Activated T-helper 9 cell treated with anti-CD3 and anti-CD28 coated beads, Interleukin-2, amount 50 U/mL, for 16 hours (primary cell): Measurements from ENCODE around the gene CEP63.
"Not testable (repeated sequence)": the region's sequence is repeated elsewhere in the genome, so short reads cannot be mapped to it uniquely, and the experiment has no call there.

ENCODE experiments used
- DNase-seq: peaks from one replicate; pipeline ENCODE4 v3.0.0-alpha.2; 2020; ENCODE audit warnings: low read depth

Gene CEP63

DNA sequence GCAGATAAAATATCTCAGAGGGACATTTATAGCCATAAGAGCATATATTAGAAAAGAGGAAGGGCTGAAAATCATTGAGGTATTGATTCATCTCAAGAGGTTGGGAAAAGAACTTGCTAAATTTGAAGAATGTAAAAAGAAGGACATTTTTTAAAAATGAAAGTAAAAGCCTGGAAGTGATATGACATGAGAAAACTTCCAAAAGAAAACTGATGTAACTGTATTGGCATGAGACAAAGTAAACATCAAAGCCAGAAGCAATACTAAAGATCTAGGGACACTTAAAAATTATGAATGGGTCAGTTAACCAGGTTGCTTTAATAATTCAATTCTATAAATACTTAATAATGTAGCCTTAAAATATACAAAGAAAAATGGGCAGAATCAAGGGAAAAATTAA is 31.9 kb downstream of the CEP63 start:
- no peak for DNase-seq

DNA sequence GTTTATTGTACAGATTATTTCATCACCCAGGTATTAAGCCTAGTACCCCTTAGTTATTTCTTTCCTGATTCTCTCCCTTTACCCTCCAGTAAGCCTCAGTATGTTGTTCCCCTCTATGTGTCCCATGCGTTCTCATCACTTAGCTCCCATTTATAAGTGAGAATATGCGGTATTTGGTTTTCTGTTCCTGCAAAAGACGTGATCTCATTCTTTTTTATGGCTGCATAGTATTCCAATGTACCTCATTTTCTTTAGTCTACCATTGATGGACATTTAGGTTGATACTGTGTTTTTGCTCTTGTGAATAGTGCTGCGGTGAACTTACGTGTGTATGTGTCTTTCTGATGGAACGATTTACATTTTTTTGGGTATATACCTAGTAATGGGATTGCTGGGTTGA is 36.7 kb downstream of the CEP63 start:
- no peak for DNase-seq

DNA sequence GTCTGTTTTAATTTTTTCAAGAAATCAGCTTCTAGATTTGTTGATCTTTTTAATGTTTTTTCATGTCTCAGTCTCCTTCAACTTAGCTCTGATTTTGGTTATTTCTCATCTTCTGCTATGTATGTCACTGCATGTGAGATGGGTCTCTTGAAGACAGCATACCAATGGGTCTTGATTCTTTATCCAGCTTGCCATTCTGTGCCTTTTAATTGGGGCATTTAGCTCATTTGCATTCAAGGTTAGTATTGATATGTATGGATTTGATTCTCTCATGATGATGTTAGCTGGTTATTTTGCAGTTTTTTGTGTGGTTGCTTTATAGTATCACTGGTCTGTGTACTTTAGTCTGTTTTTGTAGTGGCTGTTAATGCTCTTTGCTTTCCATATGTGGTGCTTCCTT is 39.4 kb downstream of the CEP63 start:
- no peak for DNase-seq

DNA sequence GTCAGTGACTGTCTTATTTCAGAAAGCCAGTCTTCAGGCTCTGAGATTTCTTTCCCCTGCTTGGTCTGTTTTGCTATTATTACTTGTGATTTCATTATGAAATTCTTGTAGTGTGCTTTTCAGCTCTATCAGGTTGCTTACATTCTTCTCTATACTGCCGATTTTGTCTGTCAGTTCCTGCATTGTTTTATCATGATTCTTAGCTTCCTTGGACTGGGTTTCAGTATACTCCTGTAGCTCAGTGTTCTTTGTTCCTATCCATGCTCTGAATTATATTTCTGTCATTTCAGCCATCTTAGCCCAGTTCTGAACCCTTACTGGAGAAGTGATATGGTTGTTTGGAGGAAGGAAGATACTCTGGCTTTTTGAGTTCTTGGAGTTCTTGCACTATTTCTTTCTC is 40.5 kb downstream of the CEP63 start:
- no peak for DNase-seq

DNA sequence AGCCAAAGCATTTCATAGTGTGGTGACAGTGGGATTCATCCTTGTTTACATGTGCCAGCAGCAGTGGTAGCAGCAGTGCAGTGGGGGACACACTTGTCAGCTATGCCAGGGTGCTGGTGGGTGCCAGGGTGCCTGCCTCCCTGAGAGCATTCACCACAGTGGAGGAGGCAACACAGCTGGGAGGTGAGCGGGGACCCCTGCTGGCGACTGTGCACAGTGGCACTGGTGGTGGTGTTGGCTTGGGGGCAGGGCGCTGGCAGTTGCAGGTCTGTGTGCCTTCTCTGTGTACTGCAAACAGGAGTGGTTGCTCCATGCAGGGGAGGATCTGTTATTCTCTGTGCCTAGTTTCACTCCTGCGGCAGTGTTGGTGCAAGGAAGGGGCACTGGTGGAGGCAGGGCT is 41.2 kb downstream of the CEP63 start:
- no peak for DNase-seq

DNA sequence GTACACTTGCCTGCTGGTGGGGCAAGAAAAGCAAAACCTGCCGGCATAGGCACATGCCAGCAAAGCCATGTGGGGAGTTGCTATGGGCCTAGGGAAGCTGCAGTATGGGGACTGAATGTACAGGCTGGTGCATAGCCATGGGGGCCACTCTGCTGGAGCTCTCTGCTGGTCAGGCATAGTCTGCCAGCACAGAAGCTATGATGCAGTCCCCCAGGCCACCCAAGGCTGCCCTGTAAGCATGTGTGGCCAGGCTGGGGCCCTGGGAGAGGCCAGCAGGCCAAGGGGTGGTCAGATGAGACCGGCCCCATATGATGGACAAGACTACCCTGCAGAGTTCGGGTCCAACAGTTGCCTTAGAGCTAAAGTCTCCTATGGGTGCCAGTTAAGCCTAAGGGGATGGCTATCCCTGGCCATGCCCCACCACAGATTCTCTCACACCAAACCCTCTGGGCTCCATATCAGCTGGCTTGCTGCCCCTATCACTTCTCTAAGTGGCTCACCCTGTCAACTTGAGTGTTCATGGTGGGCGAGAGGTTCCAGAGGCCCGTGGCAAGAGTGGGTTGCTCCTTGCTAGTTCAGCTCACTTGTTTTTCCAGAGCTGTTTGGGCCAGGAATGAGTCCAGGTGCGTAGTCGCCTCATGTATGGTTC is 41.8 kb downstream of the CEP63 start:
- DNase-seq = no peak

DNA sequence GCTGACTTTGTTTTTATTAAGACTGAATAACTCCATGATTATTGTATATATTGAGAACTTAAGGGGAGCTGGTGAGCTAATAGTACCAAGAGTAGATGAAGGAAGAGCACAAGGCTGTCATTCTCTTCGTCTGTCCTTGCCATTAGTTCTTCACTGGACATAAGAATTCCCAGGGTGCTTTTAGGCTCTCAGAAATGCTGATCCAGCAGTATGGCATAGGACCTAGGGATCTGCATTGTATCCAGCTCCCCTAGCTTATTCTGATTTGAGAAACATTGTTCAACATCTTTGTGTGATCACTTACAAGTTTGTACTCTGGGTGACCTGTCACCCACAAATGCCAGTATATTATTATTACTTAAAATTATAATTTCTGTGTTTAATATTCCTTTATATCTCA is 47.6 kb downstream of the CEP63 start:
- no peak for DNase-seq

DNA sequence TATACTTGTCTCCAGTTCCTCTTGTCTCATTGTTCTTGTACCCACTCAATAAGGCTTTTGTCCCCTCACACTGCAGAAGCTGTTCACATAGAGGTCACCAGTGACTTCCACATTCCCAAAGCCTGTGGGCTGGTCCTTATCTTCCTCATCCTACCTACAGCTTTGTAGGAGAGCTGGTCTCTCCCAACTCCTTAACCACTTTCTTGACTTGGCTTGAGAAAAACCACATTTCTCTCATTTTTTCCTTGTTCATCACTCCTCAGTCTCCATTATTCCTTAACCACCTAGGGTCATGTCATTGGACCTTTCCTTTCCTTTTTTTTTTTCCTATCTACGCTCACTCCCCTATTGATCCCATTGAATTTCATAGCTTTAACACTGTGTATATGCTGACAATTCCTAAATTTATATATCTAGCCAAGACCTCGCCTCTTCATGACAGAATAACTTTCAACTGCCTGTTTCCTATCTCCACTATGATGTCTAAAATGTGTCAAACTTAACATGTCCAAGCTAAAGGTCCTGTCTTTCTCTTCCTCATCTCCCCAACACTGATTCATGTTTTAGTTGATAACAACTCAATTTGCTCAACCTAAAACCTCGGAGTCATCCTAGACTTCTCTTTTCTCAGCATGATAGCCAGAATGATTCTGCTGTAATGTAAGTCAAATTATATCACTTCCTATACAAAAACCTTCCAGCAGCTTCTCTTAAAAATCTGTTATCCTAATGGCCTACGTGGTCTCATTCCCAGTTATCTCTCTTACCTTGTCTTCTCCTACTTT is 49.5 kb downstream of the CEP63 start:
- no peak for DNase-seq

DNA sequence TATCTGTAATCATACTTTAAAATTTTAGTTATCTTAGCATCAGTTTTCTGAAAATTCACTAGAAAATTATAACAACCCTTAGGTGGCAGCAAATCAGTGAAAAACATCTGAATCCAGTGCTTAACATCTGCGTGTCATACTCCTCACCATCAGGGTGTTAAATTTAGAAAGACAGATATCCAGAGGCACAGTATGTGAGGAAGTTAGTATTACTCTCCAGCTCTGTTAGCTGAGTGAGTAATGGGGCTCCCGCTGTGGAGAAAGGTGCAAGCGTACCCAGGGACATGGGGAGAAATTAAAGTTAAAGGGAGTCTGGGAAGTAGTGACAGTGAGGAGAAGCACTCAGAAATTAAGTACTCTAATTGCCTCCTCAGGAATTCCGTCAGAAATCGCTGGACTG is 50.9 kb downstream of the CEP63 start:
- DNase-seq = no peak

DNA sequence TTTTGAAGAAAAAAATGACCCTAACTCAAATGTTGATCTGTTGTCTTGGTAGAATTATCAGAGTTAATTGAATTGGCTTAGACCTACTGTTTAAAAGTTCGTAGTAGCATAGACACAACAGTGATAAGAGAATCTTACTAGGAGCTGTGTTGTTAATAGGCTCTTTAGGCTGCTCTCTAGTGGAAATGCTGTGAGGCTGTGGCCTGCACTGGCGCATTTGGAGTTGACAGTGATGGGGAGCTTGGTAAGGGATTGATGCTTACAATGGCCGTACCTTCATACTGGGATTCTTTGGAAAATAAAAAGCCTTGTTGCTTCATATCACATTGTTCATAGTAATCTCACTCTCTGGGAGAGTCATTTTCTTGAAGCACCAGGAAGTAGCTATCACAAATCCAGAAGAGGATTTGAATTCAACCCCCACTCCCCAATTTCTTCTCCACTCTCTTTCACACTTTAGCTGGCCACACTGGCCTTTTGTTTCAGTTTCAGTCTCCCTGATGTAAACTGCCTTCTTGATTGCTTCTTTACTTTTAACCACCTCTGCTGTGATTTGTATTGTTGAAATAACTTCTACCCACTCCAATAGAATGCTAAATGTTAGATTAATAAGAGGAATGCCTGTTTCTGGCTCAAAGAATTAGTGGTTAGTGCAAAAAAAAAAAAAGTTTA is 56.6 kb downstream of the CEP63 start:
- no peak for DNase-seq

DNA sequence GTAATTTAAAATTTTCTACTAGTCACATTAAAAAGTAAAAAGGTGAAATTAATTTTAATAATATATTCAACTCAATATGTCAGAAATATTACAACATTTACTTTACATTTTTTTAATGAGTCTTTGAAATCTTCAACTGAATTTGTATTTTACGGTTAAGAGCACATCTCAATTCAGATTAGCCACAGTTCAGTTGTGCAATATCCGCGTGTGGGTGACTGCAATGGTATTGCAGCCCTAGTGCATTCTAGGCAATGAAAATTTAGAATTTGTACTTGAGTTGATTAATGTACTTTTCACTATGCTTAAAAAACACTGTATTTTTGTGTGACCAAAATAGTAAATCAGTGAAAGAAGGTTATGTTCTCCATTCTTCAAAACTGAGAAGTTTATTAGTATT is 57.3 kb downstream of the CEP63 start:
- no peak for DNase-seq

DNA sequence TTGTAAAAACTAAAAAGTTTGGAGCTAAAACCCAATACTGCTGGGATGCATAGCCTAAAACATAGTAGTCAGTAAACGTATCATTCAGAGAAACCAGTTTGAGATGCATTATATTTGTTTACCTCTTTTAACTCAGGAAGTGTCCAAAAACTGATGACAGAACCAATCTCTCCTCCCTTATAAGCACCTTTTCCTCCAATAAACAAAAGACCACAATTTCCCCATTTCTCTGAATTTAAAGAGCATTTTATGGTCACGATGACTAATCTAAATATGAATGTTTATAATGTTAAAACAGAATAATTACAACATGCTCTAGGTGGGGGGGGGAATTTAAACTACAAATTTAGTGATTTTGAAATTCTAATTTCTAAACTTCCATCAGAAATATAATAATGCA is 58.5 kb downstream of the CEP63 start:
- DNase-seq = no peak

DNA sequence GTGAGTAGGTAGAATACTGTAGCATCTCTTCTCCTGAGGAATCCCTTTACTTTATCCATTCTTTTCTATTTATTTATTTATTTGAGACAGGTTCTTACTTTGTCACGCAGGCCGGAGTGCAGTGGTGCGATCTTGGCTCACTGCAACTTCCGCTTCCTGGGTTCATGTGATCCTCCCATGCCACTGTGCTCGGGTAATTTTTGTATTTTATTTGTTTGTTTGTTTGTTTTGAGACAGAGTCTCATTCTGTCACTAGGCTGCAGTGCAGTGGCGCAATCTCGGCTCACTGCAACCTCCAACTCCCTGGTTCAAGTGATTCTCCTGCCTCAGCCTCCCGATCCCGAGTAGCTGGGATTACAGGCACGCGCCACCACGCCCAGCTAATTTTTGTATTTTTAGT is 58.9 kb downstream of the CEP63 start:
- not testable (repeated sequence) for DNase-seq

DNA sequence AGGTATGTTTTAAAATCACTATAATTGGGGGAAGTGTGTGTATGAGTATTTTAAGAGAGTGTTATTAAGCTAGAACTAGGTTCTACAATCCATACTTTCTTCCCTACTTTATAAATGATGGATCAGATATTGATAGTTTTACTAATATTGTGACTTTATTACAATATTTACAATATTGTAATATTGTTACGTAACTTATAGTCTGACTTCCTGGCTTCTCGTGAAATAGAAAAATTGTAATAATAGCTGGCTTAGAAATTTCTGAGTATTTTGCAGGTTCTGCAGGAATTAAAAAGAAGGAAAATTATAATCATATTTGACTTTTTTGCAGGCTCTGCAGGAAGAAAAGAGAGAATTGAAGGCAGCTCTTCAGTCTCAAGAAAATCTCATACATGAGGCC is 60.0 kb downstream of the CEP63 start:
- no peak for DNase-seq

DNA sequence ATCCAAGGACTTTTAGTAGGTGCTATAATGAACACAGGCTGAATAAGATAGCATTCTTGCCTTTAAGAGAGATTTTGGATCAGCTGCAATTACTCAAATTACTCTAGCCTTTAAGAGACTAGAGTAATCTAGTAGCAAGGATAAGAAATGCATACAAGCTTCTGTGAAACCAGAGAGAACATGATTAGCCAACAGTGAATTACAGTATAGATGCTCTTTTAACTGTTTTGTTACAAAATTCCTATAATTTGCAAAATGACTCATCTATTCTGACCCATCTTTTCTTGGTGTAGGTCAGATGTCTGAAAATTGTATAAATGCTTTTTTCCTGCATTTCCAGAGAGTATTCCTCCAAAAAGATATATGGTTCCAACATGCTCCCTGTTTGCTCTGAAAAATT is 66.9 kb downstream of the CEP63 start:
- DNase-seq = no peak

DNA sequence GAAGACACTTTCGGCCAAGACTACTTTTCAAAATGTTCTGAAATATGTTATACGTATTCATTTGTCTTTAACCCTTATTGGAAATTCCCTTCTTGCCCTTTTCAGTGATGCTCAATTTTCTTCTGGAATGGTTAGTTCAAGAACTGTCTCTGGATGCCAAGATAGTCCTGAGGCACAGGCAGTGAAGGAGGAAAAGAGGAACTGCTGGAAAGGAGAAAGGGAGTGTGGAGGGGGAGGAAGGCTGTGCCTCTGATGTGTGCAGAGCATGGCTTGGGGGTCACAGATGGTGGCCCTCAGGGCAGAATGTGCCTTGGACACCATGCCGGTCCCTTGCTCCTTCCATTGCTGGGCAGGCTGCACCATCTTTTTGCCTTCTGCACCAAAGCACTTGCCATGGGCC is 73.7 kb downstream of the CEP63 start:
- no peak for DNase-seq

DNA sequence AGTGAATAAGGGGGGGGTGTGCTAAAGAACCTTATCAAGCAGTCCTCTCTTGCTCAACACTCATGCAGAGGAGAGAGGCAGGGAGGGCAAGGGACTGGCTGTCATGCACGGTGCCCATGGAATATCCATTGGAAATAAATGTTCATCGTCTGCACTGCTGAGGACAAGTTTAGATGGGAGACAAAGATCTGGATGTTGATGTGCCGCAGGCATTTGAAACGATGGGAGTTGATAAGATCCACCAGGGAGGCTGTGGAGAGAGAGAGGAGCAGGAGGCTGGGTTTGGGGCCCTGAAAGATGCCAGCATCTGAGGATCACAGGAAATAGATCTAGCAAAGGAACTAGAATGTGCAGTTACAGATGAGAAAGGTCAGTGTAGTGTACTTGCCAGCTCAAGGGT is 76.2 kb downstream of the CEP63 start:
- DNase-seq = no peak

DNA sequence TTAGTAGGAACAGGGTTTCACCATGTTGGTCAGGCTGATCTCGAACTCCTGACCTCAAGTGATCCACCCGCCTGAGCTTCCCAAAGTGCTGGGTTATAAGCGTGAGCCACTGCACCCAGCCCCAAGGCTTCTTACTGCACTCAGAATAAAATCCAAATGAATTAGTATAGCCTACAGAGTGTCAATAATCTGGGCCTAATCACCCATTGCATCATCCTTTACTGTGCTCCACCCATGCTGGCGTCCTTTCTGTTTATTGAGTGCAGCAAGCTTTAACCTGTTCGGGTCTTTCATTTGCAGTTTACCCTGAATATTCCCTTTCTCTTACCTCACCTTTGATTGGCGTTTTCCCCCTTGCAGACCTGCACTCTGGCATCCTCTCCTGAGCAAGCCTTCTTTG is 77.7 kb downstream of the CEP63 start:
- no peak for DNase-seq

DNA sequence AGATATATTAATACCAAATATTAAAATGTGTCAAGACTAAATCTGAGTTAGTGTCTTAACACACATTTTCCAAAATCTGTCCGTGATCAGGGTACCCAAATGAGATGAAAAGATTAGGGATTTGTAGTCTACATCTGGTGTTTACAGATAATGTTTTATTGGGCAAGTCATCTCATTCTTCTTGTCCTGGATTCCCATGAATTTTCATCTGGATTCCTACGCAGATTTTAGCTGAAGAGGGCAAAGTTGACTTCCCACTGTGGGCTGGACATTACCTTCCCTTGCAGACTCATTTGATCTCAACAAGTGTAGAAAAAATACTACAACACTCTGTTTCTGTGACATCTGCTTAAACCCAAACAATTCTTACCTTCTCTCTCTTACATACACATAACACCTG is 79.1 kb downstream of the CEP63 start:
- DNase-seq = no peak

DNA sequence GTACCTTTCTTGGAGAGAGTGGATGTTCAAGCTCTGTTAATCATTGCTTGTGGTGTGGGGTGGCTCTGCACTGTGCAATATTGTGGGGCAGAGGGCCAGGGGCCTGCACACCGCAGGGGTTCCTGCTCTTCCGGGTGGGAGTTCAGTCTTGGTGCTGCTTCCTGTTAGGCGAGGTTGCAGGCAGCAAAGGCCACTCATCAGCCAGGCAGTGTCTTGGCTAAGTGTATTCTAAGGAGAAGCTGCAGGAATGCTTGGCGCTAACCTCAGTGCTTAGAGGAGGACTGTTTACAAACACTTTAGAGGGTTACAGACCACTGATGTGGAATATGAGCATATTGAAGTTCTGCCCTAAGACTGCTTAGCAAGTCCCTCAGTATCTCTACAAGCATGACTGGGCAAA is 81.7 kb downstream of the CEP63 start:
- DNase-seq = no peak

DNA sequence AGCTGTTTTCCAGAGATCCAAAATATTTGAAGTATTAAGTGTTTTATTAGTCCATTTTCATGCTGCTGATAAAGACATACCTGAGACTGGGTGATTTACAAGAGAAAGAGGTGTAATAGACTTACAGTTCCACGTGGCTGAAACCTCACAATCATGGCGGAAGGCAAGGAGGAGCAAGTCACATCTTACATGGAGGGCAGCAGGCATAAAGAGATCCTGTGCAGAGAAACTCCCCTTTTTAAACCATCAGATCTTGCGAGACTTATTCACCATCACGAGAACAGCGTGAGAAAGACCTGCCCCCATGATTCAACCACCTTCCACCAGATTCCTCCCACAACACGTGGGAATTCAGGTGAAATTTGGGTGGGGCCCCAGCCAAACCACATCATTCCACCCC is 82.9 kb downstream of the CEP63 start:
- DNase-seq = no peak

DNA sequence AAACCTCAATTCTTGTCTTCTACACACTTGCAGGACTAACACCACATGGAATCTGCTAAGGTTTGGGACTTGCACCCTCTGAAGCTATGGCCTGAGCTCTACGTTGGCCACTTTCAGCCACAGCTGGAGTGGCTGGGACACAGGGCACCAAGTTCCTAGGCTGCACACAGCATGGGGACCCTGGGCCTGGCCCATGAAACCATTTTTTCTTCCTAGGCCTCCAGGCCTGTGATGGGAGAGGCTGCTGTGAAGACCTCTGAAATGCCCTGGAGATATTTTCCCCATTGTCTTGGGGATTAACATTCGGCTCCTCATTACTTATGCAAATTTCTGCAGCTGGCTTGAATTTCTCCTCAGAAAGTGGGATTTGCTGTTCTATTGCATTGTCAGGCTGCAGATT is 84.0 kb downstream of the CEP63 start:
- not testable (repeated sequence) for DNase-seq

DNA sequence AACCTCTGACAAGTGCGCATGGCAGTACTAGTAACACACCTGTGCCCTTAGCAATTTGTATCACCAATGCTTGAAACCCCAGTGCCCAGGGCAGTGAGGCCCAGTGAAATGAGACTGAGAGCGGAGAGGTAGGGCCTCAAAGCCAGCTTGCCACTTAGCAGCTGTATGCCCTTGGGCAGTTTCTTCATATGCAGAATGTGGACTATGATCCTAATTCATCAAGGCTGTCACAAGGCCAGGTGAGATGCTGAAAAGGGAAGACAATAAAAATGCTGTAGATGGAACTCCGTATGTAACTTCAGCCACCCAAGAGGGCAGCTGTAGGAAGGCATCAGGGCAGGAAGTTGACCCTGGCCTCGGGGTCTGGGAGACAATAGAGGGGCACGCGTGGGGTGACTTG is 90.6 kb downstream of the CEP63 start:
- no peak for DNase-seq

DNA sequence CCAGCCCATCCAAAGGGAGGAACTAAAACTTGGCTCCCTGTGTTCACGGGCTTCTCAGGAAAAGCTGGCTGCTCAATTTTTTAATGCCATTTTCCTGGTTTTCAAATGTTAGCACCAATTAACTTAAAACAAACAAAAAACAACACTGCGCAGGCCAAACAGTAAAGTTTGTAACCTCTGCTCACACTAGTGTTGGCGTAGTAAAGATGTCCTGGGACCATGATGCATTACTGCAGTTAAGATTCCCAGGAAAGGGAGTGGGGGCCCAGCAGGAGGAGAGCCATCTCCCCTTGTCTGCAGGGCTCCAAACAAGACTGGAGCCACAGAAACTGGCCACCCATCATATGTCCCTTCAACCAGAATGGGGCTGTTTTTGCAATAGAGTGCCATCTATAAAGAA is 91.0 kb downstream of the CEP63 start:
- DNase-seq = no peak
